ENCODE results near the gene RARRES1. TPM values are rescaled to one million over a fixed set of nuclear protein-coding genes. Genes with fewer than 3 reads are reported as not detected.

The RARRES1 gene
- total RNA-seq, 1 experiment from 2014 or later: not detected

GRCh38 chr3:158737410-158737809 lies 5.2 kb upstream of the RARRES1 start:
- DNase-seq (ENCODE audit: extremely low read depth, low read depth): no peak

- no peak for DNase-seq (ENCODE audit: extremely low read depth, low read depth)
Measured at GRCh38 chr3:158735296-158736033, 3.2 kb upstream of the RARRES1 start.

GRCh38 chr3:158733656-158734055 lies 1.4 kb upstream of the RARRES1 start:
- no peak for DNase-seq (ENCODE audit: extremely low read depth, low read depth)

GRCh38 chr3:158732856-158733200 lies 571 bp upstream of the RARRES1 start:
- DNase-seq (ENCODE audit: extremely low read depth, low read depth): no peak

GRCh38 chr3:158731486-158731885 lies 771 bp downstream of the RARRES1 start:
- DNase-seq (ENCODE audit: extremely low read depth, low read depth): no peak

GRCh38 chr3:158728851-158729250 lies 3.4 kb downstream of the RARRES1 start:
- DNase-seq (ENCODE audit: extremely low read depth, low read depth): no peak

GRCh38 chr3:158728061-158728377 lies 4.2 kb downstream of the RARRES1 start:
- DNase-seq (ENCODE audit: extremely low read depth, low read depth): no peak

- peak; percentile 54 for DNase-seq (ENCODE audit: extremely low read depth, low read depth)
Measured at GRCh38 chr3:158727206-158728060, 4.8 kb downstream of the RARRES1 start.

- peak; percentile 74 for DNase-seq (ENCODE audit: extremely low read depth, low read depth)
Measured at GRCh38 chr3:158725348-158726011, 6.8 kb downstream of the RARRES1 start.

GRCh38 chr3:158723991-158724390 lies 8.3 kb downstream of the RARRES1 start:
- DNase-seq (ENCODE audit: extremely low read depth, low read depth): no peak

- no peak for DNase-seq (ENCODE audit: extremely low read depth, low read depth)
Measured at GRCh38 chr3:158722108-158722507, 10.1 kb downstream of the RARRES1 start.

GRCh38 chr3:158718490-158719170 lies 13.6 kb downstream of the RARRES1 start:
- DNase-seq (ENCODE audit: extremely low read depth, low read depth): peak; percentile 90

GRCh38 chr3:158717576-158717975 lies 14.7 kb downstream of the RARRES1 start:
- no peak for DNase-seq (ENCODE audit: extremely low read depth, low read depth)

- no peak for DNase-seq (ENCODE audit: extremely low read depth, low read depth)
Measured at GRCh38 chr3:158713094-158713499, 19.2 kb downstream of the RARRES1 start.

- no peak for DNase-seq (ENCODE audit: extremely low read depth, low read depth)
Measured at GRCh38 chr3:158712443-158712842, 19.8 kb downstream of the RARRES1 start.

GRCh38 chr3:158711886-158712285 lies 20.4 kb downstream of the RARRES1 start:
- no peak for DNase-seq (ENCODE audit: extremely low read depth, low read depth)

- no peak for DNase-seq (ENCODE audit: extremely low read depth, low read depth)
Measured at GRCh38 chr3:158710601-158711000, 21.7 kb downstream of the RARRES1 start.

GRCh38 chr3:158709666-158710083 lies 22.6 kb downstream of the RARRES1 start:
- no peak for DNase-seq (ENCODE audit: extremely low read depth, low read depth)

GRCh38 chr3:158703566-158703965 lies 28.7 kb downstream of the RARRES1 start:
- no peak for DNase-seq (ENCODE audit: extremely low read depth, low read depth)

- no peak for DNase-seq (ENCODE audit: extremely low read depth, low read depth)
Measured at GRCh38 chr3:158702815-158703481, 29.3 kb downstream of the RARRES1 start.

Measured in NCI-H460 (cell line).